Inflammatory macrophage treated with lipopolysaccharide for 4 hours (primary cell): ENCODE measurements around the gene APC2.

Experiments used
- DNase-seq: peaks from one replicate; pipeline ENCODE4 v3.0.0-alpha.2; 2020

Gene APC2

GRCh38 chr19:1451916-1452801, 2.2 kb downstream of the APC2 start:
- DNase-seq = no peak

DNA sequence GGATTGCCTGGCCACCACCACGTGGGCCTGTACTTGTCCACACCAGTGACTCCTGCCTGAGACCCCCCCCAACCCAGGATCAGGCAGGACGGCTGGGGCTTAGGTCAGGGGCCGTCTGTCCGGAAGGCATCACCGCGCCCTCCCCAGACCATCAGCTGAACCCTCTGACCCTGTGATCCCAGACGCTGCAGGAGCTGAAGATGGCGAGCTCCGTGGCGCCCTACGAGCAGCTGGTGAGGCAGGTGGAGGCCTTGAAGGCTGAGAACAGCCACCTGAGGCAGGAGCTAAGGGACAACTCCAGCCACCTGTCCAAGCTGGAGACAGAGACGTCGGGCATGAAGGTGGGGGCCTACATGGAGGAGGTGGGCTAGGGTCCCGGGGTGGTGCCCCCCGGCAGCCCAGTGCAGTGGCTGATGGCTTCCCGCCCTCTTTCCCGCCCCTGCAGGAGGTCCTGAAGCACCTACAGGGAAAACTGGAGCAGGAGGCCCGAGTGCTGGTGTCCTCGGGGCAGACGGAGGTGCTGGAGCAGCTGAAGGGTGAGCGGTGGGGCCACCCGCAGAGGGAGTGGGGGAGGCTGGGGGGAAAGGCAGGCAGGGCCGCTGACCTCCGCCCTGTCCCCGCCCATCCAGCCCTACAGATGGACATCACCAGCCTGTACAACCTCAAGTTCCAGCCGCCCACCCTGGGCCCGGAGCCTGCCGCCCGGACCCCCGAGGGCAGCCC, 3.0 kb downstream of the APC2 start:
- no peak for DNase-seq

DNA sequence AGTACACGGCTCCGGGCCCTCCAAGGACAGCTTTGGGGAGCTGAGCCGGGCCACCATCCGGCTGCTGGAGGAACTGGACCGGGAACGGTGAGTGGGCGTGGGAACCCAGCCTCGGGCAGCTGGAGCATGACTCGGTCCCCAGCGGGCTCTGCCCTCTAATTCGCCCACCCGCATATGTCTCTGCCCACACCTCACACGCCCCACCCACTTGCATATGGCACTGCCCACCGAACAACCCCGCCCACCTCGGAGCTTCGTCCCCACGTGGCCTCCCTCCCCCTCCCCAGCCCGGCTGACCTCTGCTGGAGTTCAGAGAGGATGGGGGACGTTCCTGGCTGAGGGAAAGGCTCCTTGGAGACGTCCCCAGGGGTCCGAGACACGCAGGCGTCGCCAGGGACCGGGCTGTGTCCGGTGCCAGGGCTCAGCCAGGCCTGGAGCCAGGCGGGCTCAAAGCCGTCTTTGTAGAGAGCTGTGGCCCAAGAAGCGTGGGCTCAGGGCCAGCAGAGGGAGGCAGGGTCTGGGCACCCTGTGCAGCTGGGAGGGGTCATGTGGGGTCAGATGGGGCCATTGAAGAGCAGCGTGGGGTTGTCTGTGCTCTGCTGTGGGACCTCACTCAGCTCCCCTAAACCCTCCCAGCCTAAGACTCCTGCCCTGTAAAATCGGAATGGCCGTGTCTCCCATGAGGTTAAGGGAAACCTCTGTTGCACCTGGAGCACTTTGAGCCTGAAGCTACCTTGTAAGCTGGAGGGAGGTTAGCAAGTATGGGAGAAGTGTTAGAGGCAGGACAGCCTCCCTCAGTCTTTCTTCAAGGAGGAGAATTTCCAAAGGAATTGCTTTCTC, 3.8 kb downstream of the APC2 start:
- DNase-seq = peak; percentile 29

DNA sequence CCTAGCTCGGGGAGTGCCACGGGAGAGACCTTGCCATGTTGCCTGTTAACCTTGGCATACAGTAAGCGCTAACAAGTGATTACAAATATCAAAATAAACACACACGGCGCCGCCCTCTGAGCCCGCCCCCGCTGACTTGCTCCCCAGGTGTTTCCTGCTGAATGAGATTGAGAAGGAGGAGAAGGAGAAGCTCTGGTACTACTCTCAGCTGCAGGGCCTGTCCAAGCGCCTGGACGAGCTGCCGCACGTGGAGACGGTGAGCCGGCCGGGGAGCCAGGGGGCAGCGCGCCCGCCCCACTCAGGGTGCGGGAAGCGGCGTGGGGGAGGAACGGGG, 5.0 kb downstream of the APC2 start:
- DNase-seq = no peak

DNA sequence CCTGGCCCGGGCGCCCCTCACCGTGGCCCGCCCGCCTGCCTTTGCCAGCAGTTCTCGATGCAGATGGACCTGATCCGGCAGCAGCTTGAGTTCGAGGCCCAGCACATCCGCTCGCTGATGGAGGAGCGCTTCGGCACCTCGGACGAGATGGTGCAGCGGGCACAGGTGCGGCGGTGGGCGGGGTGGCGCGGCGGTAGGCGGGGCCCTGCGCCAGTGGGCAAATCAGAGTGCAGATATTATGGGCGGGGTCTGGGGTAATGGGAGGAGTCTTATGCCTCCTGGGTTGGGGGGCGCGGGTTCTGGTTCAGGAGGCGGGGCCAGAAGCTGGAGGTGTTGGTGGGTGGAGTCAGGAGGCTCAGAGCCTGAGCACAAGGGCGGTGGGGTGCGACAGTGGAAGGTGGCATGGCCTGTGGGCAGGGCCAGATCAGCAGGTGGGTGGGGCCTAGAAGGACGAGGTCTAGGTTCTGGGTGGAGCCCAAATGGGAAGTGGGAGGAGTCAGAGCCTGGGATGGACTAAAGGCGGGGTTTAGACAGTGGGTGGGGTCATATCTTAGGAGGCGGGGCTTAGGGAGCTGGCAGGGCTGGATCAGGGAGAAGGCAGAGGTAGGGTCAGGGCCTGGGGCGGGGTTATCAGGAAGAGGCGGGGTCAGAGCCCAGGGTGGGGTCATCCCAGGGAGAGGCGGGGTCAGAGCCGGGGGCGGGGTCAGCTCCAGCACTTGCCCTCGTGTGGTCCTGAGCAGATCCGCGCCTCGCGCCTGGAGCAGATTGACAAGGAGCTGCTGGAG, 5.6 kb downstream of the APC2 start:
- DNase-seq = peak; percentile 72

GRCh38 chr19:1456121-1456900, 6.4 kb downstream of the APC2 start:
- DNase-seq = no peak

- DNase-seq = no peak
Observed at GRCh38 chr19:1457031-1457739, 7.3 kb downstream of the APC2 start.

- no peak for DNase-seq
Observed at GRCh38 chr19:1457892-1458291, 8.0 kb downstream of the APC2 start.

DNA sequence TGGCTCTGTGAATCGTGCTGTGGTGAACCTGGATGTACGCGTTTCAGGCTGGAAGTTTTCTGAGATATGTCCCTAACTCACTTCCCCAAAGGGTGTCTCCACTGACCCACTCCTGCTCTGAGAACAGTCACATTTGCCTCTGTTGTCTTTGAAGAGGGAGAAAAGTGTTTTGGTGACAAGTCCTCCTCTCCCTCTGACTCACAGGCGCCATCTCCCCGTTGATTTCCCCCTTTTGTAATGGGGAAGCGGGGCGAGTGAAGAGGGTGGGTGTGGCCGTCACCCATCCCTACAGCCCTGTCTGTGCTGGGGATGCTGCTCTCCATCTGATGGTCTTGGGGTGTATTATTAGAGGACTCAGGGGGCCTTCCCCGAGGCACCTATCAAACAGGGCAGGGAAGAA, 9.6 kb downstream of the APC2 start:
- DNase-seq = peak; percentile 76

GRCh38 chr19:1460033-1460995, 10.4 kb downstream of the APC2 start:
- DNase-seq = no peak

GRCh38 chr19:1461862-1462261, 11.9 kb downstream of the APC2 start:
- no peak for DNase-seq

GRCh38 chr19:1465191-1466016, 15.5 kb downstream of the APC2 start:
- peak; percentile 57 for DNase-seq

GRCh38 chr19:1466018-1466460, 16.1 kb downstream of the APC2 start:
- DNase-seq = no peak

DNA sequence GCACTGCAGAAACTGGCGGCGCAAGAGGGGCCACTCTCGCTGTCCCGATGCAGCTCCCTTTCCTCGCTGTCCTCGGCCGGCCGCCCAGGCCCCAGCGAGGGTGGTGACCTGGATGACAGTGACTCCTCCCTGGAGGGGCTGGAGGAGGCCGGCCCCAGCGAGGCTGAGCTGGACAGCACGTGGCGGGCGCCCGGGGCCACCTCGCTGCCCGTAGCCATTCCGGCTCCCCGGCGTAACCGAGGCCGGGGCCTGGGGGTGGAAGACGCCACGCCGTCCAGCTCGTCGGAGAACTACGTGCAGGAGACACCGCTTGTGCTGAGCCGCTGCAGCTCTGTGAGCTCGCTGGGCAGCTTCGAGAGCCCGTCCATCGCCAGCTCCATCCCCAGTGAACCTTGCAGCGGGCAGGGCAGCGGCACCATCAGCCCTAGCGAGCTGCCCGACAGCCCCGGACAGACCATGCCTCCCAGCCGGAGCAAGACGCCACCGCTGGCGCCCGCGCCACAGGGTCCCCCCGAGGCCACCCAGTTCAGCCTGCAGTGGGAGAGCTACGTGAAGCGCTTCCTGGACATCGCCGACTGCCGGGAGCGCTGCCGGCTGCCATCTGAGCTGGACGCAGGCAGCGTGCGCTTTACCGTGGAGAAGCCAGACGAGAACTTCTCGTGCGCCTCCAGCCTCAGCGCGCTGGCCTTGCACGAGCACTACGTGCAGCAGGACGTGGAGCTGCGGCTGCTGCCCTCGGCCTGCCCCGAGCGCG, 16.7 kb downstream of the APC2 start:
- DNase-seq = no peak

DNA sequence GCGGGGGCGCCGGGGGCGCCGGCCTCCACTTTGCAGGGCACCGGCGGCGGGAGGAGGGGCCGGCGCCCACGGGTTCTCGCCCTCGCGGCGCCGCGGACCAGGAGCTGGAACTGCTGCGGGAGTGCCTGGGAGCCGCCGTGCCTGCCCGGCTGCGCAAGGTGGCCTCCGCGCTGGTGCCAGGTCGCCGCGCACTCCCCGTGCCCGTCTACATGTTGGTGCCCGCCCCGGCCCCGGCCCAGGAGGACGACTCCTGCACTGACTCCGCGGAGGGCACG, 17.2 kb downstream of the APC2 start:
- no peak for DNase-seq

- DNase-seq = no peak
Observed at GRCh38 chr19:1467490-1468273, 17.8 kb downstream of the APC2 start.

DNA sequence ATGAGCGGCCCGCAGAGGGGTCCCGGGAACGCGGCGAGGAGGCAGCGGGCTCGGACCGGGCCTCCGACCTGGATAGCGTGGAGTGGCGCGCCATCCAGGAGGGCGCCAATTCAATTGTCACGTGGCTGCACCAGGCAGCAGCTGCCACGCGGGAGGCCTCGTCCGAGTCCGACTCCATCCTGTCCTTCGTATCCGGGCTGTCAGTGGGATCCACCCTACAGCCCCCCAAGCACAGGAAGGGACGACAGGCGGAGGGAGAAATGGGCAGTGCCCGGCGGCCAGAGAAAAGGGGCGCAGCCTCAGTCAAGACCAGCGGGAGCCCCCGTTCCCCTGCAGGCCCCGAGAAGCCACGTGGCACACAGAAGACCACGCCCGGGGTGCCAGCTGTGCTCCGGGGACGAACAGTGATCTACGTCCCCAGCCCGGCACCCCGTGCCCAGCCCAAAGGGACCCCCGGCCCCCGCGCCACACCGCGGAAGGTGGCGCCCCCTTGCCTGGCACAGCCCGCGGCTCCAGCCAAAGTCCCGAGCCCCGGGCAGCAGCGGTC, 18.4 kb downstream of the APC2 start:
- no peak for DNase-seq
